ENCODE measurements around the gene VEZF1.
"Not testable (repeated sequence)": the region's sequence is repeated elsewhere in the genome, so short reads cannot be mapped to it uniquely, and the experiment has no call there.

VEZF1 gene

DNA sequence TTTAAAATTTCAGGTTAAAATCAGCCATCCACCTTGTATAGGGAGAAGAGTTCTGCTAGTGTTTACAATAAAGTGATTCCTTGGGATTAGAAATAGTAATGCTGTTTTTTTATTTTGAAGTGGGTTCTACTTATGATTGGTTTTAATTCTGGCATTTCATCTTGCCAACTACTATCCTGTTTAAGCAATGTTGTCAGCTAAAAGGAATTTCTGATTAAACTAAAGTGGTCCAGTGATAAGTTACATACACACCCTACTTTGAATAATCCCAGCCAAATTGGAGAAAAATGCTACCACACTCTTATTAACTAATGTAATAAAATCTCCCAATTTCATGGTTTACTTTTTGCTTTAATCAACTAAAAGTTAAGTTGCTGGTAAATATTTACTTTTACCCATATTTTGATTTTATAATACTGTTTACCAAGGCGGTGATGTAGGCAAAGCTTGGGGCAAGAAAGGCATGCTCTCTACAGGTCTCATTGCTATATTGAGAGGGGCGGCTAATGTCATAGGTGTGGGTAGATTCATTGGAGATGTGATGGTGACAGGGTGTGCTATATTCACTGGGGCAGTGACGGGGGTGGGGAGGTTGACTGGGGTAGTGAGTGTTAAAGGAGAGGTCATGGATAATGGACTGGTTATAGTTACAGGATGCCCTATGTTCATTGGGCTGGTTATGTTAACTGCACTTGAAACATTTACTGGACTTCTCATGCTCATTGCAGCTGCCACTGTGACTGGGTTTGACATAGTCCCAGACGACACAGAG, 13.8 kb downstream of the VEZF1 start:
- DNase-seq = not testable (repeated sequence)

DNA sequence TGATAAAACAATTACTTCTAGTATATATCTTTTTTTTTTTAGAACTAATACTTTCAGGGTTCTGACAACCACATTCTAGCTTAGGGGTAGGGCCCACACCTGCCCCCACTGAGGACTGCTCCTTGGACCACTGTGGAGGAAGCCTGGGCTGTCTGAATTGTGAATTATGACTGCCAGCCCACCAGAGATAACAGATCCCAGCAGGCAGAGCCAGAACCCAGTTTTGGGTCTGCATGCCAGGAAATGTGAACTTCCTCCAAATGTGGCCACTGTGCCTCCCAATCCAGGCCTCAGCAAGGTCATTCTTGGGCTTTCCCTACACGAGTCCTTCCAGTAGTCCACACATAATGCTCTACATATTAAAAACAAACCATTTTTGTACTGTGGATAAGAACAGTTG, 15.9 kb downstream of the VEZF1 start:
- DNase-seq = no peak

DNA sequence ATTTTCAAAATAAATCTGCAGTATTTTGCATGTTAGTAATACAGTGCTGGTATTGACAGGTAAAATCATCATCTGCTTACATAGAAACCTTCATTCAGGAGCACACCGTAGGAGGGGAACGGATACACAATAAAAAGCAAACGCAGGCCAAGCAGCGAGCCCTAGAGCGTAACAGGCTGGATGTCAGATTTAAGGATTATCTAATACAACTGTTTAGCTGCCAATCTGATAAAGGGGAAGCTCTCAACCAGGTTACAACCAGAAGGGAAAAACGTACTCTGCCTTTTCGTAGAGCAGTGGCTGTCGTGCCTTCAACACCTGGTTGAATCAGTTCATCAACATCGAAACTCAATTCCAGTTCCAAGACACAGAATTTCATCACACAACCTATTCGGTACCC, 16.5 kb downstream of the VEZF1 start:
- DNase-seq = no peak

DNA sequence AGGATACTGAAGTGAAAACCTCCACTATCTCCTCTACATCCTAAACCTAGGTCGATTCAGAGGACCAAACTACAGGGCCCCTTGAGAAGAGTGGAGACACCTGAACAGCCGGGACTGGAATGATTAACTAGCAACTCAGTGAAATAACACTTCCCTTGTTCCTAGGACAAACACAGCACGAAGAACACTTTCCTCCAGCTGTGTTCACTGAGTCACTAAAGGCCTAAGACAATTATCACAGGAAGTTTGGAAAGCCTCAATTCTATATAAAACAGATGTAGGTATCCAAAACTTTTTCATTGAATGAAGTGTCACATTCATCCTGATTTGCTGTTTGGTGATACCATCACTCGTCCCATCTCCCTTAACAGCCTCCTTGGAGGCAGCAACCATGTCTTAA, 17.3 kb downstream of the VEZF1 start:
- no peak for DNase-seq

DNA sequence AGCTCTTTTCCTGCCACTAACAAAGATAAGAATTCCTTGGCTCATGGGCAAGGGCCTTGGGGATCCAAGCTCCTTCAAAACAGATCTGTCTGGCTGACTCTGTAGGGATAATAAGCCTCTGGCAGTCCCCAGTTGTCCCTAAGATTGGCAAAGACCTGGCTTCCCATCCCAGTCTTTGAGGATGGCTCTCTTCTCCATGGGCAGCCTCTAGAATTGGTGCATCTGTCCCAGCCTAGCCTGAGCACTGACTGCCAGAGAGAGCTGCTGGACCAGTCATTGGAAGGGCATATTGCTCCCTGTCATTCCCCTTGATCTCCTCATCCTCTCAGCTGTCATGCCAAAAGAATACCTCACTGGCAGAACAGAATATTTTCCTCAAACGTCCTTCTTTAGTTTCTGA, 19.6 kb downstream of the VEZF1 start:
- DNase-seq = no peak

DNA sequence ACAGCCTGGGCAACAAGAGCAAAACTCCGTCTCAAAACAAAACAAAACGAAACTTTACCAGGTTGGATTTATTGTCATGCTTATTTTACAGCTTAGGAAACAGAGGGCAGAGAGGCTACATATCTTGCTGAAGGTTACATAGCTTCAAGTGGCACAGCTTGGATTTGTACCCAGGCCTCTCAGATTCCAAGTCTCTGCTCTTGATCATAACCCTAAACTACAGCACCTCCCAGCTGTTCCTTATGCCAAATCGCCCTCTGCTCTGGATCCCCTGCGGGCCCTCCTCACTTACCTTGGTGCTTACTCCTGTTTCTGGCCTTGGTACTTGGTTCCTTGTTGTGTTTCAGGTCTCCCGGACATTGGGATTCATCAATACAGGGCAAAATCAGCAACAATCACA, 21.2 kb downstream of the VEZF1 start:
- DNase-seq = no peak

DNA sequence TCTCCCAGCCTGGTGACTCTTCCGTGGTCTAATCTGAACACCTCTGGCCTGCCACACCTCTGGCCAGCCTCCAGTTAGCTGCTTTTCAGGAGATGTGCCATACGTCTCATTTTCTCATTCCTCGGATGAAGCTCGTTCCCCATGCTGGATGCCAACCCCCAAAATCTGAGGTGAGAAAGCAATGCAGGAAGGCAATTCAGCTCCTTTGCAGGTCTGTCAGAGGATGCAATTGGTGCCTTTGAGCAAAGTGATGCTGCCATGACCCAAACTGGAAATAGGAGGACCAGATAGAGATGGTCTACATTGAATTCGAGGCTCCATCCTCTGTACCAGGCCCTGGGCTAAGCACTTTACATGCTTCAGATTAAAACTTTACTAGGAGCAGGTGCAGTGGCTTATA, 21.8 kb downstream of the VEZF1 start:
- no peak for DNase-seq

DNA sequence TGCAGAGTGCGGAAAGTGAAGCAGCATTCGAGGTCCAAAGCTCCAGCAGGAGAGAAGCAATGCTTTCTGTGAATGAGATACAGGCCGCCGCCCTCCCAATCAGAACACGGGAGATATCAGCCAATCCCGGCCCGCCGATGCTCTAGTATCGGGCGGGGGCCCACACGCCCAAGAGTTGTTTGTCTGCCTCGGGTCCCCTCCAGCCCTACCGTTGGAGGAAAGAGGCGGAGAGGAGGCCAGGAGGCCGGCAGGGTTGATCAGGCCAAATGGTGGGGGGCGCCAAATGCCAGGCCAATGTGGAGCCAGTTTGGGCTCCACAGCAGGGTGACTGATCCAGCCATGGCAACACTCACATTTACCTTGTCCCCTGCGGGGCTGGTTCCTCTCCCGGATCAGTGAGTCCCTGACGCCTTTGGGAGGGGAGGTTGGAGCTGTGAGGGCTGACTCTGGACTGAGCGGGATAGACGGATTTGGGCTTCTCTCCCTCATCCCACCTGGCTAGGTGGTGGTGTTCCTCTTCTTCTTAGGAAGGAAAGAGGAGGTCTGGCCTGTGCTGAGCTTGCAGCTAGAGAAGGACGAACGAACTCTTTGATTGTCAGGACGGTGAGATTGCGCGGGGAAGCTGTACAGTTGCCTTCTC, 22.4 kb downstream of the VEZF1 start:
- no peak for DNase-seq

DNA sequence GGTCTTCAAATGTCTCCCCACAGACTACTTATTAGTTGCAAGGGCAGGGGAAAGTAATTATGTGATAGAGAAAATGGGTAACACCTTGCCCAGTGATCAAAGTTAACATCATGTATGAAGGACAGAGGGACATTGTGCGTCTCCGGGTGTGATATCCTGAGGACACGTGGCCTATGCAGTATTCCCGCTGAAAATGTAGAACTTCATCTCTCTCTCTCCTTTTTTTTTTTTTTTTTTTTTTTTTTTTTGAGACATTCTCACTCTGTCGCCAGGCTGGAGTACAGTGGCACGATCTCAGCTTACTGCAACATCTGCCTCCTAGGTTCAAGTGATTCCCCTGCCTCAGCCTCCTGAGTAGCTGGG, 24.9 kb downstream of the VEZF1 start:
- no peak for DNase-seq

DNA sequence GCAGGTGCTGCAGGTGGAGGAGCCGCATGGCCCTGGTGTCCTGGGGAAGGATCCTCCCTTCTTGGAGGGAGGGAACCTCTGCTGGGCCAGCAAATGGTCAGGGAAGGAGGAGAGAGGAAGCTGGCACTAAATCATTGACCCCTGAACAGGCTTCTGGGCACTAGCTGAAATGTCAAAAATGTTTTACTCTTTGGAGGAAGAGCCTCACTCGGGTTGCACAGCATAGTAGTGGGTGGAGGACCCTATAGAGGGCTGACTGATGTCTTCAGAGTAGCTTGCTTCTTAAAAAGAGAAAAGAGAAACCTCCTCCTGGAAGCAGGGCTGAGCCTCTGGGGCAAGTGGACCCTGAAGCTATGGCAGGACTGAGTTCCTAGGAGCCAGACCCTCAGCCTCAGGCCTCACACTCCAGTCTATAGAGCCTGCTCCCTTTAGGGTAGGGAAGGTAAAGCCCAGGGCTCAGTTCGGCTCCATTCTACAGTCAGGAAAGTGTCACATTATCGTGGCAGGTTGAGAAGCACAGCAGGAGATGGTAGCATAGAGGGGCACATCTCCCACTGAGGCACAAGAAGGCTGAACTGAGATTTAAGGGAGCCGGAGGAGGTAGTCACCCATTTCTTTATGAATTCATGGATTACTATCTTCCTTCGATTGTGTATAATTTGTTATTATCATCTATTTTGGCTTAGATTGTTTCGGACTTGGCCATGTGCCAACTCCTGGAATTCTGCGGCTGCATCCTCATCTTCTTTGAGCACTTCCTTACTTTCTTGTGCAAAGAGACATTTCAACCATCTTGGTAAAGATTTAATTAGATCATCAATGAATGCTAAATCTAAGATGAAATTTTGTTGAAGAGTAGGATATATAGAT, 25.5 kb downstream of the VEZF1 start:
- no peak for DNase-seq

DNA sequence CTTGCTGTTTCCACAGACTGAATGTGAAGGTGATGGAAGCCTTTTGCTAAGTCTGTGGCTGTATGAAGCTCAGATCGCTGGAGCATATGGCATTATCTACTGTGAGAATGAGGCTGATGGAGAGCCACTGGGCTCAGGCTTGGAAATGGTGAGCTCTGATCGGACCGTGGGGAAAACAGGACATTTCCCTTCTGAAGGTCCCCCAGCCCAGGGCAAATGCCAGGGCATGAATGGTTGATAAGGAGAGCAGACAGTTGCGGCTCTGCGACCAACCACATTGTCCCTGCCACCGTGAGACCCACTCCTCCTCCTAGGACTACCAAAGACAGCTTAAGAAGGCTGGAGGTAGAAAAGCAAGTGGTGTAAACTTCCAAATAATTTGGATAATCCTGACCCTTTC, 28.1 kb downstream of the VEZF1 start:
- DNase-seq = no peak

DNA sequence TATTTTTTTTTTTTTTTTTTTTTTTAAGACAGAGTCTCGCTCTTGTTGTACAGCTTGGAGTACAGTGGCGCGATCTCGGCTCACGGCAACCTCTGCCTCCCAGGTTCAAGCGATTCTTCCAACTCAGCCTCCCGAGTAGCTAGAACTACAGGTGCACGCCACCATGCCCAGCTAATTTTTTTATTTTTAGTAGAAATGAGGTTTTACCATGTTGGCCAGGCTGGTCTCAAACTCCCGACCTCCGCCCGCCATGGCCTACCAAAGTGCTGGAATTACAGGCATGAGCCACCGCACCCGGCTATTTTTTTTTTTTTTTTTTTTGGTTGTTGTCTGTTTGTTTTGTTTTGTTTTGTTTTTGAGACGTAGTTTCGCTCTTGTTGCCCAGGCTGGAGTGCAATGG, 29.7 kb downstream of the VEZF1 start:
- not testable (repeated sequence) for DNase-seq

DNA sequence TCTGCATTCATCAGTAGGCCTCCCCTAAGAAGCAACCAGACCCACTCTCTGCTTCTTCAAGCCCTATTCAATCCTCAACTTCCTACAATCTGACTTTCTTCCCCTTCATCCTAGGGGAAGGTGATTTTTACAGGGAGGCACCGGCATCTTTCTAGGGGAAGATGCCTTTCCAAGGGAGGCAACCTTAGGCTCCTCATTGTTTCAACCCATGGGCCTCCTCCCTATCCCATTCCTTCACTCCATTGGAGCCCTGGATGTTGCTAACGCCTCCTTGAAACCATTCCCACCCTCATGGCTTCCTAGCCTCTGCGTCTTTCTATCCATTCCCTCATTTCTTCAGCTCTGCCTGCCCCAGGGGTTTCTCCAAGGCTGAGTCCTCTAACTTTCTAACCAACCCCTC, 30.2 kb downstream of the VEZF1 start:
- DNase-seq = no peak

DNA sequence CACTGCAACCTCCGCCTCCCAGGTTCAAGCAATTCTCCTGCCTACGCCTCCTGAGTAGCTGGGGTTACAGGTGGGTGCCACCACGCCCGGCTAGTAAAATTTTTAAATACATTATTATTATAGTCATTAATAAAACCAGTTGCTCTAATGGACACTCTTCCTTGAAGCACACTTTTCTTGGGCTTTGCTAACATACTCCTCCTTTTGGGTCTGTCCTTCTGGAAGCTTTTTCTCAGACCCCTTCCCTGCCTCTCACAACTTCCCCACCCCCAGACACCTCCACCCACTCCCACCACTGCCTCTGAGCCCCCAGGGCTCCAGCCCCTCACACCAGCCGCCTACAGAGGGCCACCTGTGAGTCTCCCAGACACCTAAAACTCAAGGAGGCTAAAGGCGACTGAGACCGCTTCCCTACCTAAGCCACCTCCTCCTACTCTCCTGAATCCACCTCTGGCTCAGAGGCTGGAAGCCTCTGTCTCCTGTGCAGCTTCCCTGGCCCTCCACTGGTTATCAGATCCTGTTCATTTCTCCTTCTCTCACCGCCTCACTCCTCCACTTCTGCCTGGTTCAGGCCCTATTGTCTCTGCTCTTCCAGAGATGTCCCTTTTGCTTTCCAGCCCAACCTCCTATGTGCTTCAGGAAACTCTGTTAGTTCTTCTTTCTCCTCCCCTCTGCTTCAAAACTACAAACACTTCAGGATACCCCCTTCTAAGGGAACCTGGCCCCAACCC, 30.8 kb downstream of the VEZF1 start:
- DNase-seq = no peak

DNA sequence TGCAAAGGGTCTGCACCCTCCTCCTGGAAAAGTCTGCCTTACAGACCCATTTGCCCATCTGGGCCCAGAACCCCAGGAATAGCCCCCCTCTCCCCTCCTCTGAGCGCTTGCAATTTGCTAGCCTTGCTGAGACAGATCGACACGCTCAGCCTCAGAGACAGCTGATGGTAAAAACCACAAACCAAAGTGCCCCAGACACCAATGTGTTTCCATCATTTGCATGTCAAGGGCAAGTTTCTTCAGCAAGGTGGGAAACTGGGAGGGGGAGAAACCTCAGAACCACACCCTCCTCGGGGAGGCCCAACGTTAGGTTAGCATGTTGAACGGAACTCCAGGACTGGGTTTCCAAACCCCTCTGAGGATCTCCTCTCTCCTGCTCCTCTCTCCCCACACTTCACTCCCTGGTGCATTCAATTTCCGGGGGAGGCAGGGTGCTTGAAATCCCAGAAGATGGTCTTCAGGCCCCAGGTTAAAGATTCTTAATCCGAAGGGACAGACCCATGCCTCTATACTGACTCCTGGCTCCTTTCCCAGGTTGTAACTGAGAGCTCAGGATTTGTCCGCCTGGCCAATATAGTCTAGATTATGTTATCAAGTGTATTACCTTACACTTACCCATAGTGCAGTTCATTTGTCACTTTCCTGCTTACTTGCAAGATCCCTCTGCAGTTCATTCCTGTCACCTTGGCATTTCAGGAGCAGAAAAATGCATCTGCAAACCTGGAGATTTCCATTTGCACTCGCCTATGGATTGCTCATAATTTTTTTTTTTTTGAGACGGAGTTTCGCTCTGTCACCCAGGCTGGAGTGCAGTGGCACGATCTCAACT, 31.5 kb downstream of the VEZF1 start:
- DNase-seq = peak; percentile 46

DNA sequence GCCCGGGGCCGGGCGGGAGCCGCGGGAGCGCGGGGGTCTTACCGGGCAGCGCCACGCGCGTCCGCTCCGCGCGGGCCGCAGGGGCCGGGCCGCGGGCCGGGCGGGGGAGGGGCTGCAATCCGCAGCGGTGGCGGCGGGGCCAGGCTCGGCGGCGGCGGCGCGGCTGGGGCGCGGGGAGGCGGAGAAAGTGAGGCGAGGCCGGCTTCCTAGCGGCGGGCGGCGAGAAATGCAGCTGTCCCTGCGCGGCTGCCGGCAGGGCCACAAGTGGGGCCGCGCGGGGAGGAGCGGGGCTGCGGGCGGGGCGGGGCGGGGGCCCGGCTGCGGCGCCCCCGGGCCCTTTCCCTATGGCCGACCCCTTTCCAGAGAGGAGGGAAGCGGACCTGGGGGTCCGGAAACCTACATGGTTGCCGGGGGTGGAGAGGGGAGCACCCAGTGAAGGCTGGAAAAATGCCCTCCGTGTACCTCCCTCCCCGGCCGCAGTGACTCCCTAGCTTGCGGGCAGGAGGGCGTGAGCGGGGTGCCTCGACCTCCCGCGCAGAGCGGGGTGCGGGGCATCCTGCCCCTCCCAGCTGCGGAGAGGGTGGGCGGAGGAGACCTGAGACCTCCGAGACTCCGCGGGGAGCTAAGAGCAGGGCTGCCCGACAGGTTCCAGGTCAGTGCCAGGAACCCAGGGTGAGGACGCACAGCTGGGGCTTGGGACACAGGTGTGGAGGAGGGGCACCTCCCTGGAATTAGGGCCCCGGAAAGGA, 32.7 kb downstream of the VEZF1 start, which contains the start of gene CUEDC1:
CUEDC1 (minus strand) TSS at position 230 of the 749 bp plus-strand sequence. CDS start 69,848 bp downstream, outside the sequence.
- DNase-seq = peak; percentile 73

DNA sequence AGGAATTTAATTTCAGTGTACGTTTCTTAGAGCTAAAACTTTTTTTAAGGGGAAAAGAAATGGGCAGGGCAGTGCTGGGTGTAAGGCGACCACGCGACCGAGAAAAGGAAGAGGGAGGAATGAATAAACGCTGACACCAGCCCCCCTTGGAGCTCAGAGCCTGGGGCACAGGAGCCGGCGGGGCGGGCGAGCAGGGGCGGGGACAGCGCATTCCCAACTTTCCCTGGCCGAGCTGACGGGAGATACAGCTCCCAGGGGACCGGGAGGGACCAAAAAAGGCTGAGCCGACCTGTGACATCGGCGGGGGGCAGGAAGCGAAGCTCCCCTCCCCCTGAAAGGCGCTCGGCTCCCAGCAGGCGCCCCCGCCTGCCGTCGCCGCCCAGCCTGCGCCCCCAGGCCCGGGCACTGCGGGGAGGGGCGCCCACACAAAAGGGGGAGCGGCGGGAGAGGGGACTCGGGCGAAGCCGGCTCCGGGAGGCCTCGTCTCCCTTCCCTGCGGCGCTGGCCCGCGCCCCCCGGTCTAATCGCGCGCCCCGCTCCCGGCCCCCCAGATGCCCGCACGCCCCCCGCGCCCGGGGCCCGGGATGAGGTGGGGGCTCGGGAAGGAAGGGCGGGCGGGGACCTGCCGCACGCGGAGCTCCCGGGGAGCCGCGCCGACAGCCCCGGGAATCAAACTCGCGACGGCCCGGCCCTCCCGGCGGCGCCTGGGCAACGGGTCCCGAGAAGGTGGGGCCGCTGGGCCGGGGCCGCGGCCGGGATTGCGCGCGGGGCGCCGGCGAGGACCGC, 33.5 kb downstream of the VEZF1 start:
- no peak for DNase-seq

DNA sequence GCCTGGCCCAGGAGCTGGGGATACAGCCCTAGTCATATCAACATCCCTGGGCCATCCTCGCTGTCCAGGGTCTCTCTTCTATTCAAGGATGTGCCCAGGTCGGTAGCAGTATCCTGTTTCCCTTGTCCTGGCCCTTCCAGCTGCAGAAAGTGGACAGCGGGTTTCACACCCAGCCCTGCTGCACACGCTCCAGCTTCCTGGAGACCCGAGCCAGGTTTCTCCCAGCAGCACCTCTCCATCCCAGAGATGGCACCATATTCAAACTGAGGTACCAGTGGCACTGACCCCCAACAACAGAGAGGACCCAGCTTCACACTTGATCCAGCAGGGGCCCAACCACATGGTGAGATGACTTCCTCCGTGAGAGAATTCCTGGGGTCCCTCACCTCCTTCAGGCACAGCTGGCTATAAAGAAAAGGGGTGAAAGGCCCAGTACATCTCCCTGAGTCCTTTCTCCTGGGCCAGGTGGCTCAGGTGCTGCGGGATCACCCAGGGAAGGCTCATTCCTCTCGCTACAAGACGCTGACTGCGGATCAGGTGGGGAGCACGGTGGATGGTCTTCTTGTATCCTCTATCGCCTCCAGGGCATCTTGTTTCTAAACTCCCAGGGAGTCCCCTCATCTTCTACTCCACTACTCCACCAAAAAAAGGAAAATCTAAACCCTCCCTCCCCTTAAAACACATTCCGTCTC, 34.2 kb downstream of the VEZF1 start:
- DNase-seq = no peak

DNA sequence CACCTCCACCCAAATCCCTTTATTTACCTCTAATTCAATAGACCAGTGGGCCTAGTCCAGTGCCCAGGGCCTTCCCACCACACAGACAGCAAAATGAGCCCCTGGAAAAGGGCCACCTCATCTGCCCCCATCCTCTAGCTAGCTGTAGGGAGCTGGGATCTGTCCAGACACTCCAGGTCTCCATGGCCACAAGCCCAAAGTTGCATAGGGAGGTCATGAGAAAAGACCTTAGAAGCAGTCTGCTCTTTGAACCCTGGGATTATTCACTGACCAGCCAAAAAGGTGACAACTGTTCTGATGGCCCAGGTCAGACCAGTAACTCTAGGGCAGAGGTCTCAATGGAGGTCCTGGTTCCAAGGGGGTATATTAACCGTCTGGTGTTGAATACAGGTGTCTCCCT, 34.8 kb downstream of the VEZF1 start:
- DNase-seq = no peak

DNA sequence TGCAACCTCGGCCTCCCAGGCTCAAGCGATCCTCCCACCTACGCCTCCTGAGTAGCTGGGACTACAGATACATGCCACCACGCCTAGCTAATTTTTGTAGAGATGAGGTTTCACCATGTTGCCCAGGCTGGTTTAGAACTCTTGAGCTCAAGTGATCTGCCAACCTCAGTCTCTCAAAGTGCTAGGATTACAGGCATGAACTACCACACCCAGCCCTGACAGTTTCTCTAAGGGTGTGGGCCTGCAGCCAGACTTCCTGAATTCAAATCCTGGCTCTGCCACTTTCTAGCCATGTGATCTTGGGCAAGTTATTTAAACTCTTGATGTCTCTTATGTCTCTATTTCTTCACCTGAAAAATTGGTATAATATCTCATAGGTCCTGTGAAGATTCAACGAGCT, 38.4 kb downstream of the VEZF1 start:
- no peak for DNase-seq

Data from CD4-positive, alpha-beta T cell treated with Interleukin-6 for 4 hours (primary cell).